Activated CD4-positive, alpha-beta T cell treated with anti-CD3 and anti-CD28 coated beads, Interleukin-10, Interleukin-2, amounts not matched to agents 100 ng/mL and 50 ng/mL, durations not matched to agents 16 hours and 8 hours (primary cell): ENCODE results near the gene PAQR3.
"Not testable (repeated sequence)": the region's sequence is repeated elsewhere in the genome, so short reads cannot be mapped to it uniquely, and the experiment has no call there.

Experiments used
- DNase-seq: peaks from one replicate; pipeline ENCODE4 v3.0.0-alpha.2; 2020

The PAQR3 gene

DNA sequence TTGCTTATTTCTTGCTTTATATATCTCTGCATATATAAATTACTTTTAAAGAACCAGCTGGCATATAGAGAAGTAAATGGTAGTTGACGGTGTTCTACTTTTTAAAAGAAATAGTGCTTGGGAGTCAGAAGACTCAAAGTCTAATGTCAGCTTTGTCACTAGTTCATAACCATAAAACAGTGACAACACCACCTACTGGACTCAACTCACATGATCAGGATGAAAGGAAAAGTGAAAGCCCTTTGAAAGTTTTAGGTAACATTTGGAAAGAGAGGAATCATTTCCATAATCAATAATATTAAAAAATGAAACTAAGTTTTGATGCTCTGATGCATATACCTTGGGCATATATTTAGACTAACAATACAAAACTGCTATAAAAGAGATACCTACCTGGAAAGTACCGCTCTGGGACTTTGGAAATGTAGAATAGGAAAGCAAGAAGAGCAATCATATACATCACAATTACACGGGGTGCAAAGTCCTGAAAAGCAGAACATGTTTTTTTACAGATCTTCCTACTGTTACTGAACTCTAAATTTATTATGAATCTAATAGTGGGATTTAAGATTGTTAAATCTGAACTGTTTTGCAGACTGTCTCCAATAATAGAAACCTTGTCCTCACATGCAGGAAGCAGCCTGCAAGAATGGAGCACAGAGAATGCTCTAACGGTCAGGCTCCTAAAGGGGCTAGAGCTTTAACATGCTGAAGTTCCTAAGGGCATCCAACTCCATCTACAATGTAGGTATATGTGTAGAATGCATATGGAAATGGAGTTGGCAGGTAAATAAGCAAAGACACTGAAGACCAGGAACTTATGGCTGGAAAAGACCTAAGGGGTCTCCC lies 15.6 kb downstream of the PAQR3 start:
- no peak for DNase-seq

DNA sequence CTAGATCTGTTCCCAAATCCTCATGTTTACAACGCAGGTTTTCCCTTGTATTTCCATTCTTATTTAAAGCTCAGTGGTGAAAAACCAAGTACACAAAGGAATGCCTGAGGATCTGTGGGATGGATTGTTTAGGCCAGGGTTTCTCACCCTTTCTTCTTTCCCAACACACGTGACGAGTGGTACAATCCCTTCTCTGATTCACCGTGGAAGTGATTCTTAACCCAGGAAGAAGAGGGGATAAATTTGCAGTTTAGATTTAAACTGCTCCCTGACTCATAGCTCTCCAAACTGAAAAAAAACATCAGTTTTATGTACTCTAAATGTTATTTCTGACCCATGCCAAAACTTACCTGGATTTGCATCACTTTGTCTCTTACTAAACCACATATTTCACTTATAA lies 17.0 kb downstream of the PAQR3 start:
- no peak for DNase-seq

DNA sequence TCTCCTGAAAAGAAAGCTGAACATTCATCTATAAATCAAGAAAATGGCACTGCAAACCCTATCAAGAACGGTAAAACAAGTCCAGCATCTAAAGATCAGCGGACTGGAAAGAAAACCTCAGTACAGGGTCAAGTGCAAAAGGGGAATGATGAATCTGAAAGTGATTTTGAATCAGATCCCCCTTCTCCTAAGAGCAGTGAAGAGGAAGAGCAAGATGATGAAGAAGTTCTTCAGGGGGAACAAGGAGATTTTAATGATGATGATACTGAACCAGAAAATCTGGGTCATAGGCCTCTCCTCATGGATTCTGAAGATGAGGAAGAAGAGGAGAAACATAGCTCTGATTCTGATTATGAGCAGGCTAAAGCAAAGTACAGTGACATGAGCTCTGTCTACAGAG lies 28.6 kb downstream of the PAQR3 start:
- no peak for DNase-seq

DNA sequence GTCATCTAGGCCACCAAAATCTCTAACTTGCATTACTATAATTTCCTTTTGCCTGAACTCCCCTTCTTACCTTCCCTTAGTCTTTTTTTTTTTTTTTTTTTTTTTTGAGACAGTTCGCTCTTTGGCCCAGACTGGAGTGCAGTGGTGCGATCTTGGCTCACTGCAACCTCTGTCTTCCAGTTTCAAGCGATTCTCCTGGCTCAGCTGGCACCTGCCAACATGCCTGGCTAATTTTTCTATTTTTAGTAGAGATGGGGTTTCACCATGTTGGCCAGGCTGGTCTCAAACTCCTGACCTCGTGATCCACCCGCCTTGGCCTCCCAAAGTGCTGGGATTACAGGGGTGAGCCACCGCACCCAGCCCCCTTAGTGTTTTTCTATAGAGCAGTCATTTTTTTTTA lies 30.3 kb downstream of the PAQR3 start:
- not testable (repeated sequence) for DNase-seq

DNA sequence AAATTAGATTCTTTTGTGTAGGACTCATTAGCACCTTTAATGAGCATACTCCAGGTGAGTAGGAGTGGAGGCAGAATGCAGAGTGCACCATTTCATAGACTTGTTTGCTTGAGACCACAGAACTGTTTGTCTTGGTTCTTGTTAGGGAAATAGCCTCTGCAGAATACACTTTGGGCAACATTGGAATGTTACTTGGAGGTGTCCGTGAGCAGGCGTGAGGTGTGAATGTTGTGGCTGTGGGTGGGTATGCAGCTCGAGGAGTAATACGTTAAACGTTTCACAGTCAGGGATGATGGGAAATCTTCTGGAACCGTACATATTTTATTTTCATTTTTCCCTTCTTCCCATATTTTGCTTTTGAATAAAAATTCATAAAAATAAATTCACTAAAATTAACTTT lies 31.6 kb downstream of the PAQR3 start:
- DNase-seq = no peak

DNA sequence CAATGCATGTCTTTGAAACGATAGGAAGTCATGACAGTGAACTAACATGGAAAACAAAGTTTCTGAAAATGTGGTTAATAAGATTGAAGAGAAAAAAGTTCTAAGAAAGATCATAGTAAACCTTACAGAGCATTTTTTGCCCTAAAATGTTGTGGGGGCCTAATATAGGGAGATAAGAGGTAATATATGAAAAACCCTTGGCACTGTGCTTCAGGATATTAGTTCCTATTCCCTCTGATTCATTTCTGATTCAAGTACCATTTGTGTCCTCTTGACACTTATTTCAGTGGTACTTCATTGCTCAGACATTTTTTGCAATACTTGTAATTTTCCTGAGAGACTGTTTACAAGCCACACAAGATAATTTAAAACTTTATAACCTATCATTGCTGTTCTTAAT lies 35.1 kb downstream of the PAQR3 start:
- DNase-seq = no peak

DNA sequence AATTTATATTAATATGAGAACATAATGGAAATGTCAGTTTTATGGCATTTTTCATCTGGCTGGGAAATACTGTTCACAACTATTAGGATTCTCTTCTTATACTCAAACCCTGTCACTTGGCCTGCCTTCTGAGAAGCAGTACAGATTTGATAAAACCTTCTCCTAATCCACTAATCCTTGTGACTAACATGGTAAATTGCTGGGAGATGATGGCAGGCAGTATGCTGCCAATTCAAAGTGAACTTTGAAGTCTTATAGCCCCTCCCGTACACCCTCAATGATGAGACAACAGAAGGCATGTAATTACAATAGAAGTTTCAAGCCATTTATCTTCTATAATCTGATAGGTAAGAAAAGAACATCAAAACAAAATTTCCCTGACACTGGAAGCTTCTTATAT lies 36.9 kb downstream of the PAQR3 start:
- no peak for DNase-seq

DNA sequence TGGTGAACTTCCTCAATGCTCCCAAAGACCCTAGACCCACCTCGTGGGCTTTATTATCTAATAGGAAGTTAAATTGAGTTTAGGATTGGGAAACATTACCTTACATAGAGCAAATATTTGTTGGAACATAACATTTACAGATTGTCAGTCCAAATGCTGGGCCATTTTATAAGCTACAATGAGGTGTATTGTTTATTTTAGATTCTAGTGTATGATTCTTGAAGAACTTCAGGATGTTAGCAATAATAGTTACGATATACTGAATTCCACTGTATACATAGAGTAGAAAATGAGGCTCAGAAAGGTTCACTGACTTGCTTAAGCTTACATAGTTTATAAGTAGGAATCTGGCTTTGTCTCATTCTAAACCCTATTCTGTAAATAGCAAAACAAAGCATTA lies 37.4 kb downstream of the PAQR3 start:
- no peak for DNase-seq

DNA sequence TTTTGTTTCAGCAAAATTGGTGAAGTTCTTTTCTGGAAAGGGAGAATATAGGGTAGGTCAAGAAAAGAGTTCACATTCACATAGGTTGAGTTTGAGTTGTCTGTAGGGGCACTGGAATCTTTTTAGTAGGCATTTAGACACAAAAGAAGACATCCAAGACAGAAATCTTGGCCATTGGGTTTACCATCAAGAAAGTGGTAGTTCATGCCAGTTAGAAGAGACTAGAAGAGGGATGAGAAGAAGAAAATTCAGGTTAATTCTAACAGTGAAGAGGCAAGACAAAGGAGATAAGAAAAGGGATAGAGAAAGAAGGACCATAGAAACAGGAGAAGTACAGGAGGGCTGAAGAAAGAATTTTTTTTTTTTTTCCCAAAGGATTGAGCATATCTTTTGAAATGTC lies 39.9 kb downstream of the PAQR3 start:
- no peak for DNase-seq

DNA sequence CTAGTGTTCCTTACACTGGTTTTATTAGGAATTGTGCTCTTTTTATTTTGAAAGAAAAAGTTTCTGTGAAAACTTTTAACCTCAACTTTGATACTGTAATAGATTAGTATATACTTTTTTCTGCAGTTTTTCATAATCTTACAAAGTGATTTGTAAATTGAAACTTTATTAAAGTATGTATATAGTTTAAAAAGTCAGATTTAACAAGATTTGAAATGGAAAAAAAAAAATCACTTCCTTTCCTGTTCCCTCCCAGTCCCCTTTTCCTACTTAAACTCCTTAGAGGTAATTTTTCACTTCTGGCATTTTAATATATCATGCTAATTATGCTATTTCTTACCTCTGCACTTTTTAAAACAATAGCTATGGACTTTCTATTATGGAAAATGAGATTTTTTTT lies 49.3 kb downstream of the PAQR3 start:
- no peak for DNase-seq

DNA sequence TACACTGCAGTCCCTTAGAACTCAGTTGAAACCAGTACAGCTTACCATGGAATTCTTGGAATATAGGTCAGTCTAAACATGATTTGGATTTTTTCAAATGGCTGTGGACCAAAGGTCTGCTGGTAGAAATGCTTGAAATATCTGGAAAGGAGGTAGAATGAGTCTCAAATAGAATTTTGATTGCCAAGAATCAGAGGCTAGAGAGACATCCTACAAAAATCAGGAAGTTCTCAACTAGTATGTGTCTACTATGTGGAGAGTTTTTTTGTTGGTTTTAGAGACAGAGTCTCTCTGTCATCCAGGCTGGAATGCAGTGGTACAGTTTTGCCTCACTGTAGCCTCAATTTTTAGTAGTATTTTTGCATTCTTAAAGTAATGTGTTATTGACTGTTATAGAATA lies 53.6 kb downstream of the PAQR3 start:
- no peak for DNase-seq

DNA sequence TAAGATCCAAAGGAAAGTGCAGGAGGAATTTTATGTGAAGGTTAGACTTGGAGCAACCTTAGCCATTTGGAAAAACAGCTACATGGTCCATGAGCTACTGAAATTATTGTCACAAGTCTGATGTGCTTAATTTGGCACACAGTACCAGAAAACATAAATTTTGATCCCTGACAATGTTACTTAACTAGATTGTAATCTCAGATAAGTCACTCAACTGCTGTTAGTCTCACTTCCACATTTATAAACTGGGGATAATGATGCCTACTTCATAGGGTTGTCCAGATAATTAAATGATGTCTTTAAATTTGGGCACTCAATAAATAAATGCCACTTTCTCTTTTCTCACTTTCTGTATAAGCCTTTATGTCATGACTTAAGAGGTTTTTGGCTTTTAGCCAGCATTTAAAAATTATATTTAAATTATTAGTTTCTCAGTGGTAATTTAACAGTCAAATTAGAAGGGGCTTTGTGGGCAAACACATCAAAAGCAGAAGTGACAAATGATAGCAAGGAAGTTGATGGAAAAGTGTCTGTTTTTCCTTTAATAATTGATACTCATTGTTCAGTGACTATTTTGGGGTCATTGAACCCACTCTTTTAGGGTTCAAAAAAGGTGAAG lies 58.3 kb downstream of the PAQR3 start:
- DNase-seq = no peak

DNA sequence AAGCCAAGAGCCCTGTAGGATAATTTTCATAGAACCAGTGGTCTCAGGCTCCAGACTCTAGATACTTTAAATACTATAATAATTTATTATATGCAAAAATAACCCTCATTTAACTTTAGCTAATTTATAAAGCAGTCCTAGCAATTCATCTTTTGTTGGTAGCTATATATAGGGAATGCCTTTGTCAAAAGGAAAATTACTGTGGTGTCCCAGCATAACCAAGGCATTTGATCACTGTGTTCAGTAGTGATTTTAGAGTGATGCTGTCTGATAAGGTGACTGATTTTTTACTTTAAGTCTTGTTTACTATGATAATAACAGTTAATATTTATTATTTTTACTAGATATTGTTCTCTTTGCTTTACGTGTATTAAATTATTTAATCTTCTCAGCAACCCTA lies 61.2 kb downstream of the PAQR3 start:
- DNase-seq = no peak

DNA sequence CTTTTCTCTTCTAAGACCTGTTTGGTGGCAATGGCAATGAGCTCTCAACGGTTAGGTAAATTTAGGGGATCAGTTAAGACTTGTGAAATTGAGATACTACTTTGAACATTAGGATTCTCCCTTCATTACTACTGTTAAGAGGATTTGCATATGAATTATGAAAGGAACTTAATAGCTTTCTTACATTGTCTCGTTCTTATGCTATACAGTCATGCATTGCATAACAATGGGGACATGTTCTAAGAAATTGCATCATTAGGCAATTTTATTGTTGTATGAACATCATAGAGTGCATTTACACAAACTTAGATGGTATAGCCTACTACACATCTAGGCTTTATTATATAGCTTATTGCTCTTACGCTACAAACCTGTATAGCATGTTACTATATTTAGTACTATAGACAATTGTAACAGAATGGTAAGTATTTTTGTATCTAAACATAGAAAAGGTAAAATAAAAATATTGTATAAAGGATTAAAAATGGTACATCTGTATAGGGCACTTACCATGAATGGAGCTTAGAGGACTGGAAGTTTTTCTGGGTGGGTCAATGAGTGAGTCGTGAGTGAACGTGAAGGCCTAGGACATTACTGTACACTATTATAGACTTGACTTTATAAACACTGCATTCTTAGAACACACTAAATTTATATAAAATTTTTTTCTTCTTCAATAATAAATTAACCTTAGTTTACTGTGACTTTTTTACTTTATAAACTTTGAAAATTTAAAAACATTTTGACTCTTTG lies 62.5 kb downstream of the PAQR3 start:
- no peak for DNase-seq

DNA sequence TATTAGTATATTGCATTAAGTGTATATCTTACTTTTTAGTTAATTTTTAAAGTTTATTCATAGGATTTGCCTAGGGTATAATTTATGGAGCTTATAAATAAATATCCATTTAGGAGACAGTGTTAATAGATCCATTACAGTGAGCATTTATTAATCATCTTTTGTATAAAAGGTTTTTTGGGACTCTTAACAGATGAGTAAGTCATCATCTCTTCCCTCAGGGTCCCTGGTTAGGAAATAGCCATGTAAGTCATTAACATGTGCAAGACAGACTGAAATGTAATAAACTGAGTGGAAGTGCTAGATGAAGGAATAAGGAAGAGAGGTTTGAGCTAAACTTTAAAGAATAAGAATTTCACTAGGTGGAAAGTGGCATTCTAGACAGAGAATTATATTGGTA lies 69.2 kb downstream of the PAQR3 start:
- no peak for DNase-seq

DNA sequence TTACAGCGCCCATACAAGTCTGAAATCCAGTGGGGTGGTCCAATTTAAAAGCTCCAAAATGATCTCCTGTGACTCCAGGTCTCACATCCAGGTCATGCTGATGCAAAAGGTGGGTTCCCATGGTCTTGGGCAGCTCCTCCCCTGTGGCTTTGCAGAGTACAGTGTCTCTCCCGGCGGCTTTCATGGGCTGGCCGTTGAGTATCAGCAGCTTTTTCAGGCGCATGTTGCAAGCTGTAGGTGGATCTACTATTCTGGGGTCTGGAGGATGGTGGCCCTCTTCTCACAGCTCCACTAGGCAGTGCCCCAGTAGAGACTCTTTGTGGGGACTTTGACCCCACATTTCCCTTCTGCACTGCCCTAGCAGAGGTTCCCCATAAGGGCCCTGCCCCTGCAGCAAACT lies 70.5 kb downstream of the PAQR3 start:
- not testable (repeated sequence) for DNase-seq

DNA sequence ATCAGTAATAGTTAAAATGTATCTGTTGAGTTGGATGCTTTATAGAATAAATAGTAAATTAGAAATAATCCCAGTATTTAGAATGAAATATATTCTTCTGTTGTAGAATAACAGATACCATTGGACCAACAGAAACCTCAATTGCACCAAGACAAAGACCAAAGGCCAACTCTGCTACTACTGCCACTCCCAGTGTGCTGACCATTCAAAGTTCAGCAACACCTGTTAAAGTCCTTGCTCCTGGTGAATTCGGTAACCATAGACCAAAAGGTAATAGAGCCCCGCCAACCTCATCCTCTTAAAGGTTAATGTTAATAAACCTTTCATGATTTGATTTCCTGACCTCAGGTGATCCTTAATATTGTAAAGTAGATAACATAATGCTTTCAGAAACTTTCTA lies 73.8 kb downstream of the PAQR3 start:
- DNase-seq = no peak

DNA sequence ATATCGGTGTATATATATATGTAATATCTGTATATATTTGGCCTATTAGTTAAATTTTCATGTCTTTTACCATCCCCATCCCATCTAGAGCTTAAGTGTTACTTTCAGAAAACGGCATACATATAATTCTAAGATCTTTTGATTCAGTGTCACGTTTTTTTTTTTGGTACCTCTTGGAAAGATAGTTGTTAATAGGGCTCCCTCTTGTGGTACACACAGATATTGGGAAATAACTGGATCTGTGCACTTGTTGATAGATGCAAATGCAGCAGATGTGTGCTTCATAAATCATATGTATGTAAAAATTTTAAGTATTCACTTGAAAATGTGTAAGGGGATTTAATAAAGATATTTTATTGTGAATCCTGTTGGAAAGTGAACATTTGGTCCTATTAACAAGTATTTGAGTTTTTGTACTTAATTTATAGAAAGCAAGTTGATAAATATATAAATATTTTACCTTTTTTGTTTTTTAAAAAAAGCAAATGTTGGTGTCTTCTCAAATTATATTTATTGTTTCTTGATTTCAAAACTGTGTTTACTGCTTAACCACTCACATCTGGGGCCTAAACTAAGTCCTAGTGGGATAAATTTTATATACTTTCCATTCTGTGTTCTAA lies 74.7 kb downstream of the PAQR3 start:
- DNase-seq = peak; percentile 67

DNA sequence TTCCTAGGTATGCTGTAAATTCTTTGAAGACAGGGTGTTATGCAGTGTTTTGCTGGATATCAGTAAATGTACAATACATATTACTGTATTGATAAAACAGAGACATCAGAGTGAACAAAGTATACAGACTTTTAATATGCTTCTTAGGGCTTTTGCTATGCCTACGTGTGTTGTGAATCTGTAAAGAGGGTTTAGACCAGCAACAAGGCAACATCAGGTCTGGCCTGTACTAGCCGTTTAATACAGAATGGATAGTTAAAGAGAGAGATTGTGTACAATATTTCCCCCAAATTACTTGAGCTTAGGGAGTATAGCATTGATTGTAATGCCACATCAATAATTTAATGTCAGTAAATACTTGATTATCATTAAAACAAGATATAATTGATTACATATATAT lies 75.2 kb downstream of the PAQR3 start:
- no peak for DNase-seq

DNA sequence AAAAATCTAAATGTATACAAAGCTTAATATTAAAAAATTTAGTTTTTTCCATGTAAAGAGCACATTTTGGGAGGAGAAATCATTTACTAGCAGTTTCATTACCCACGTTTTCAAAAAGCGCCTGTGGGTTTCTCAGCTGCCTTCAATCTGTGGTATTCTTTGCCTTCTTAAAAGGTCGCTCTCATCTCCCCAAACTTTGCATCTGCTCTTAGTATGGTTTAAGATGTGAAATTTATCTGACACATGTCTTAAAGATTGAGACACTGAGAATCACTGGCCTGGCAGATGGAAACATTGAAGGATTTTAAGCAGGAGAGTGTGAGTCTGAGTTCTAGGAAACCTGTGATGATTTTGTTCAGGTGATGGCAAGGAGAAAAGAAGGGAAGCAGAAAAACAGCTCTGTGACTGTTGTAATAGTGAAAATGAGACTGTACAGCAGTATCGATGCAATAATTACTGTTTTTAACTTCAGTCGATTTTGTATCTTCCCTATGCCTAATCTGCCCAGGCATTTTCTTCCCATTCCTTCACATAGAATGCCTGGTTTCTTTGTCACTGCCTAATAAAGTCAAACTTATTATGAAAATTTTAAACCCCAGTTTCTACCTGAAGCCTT lies 75.9 kb downstream of the PAQR3 start:
- no peak for DNase-seq

DNA sequence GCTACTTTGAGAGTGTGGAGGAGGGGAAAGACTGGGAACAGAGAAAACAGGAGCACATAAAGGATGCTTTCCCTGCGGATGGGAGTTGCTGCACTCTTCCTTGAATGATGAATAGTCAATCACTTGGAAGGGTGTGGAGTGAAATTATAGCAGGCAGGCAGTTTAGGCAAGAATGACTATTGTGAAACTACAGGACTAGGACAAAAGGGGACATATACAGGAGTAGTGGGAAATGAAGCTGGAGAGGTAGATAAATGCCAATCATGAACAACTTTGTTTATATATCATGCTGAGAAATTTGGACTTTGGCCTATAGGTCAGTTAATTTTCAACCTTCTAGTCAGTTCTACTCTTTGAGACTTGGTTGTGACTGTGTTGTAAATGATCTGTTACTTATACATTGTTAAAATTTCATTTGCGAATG lies 76.9 kb downstream of the PAQR3 start:
- no peak for DNase-seq
